SJCRH30 (cell line): ENCODE measurements around the gene MIPEP. TPM values are rescaled to one million over a fixed set of nuclear protein-coding genes. Genes with fewer than 3 reads are reported as not detected.

Source experiments
- DNase-seq, 2 experiments: peaks; one replicate each; pipeline ENCODE4 v3.0.0-alpha.2; 2015 to 2020
- H3K27ac ChIP-seq: fragments of 250-450 bp; sonication (Bioruptor Pico); 2 replicates; pipeline ENCODE4 v1.5.1; 2020; ENCODE audit warnings: mild to moderate bottlenecking, moderate library complexity
- H3K27me3 ChIP-seq: fragments of 250-450 bp; sonication (Bioruptor Pico); 2 replicates; pipeline ENCODE4 v1.5.1; 2020; ENCODE audit warnings: mild to moderate bottlenecking, moderate library complexity
- H3K36me3 ChIP-seq: fragments of 250-450 bp; sonication (Bioruptor Pico); 2 replicates; pipeline ENCODE4 v1.5.1; 2020; ENCODE audit warnings: mild to moderate bottlenecking, moderate library complexity
- H3K4me1 ChIP-seq: fragments of 250-450 bp; sonication (Bioruptor Pico); 2 replicates; pipeline ENCODE4 v1.5.1; 2020; ENCODE audit warnings: mild to moderate bottlenecking, moderate library complexity
- H3K4me3 ChIP-seq: fragments of 250-450 bp; sonication (Bioruptor Pico); 2 replicates; pipeline ENCODE4 v1.5.1; 2020; ENCODE audit warnings: mild to moderate bottlenecking, moderate library complexity
- H3K9me3 ChIP-seq: fragments of 250-450 bp; sonication (Bioruptor Pico); replicated peaks from 2 replicates; pipeline ENCODE4 v1.5.1; 2020; ENCODE audit warnings: mild to moderate bottlenecking, moderate library complexity
- total RNA-seq: library from RNA; depleted of rRNA; stranded (reverse); fragments of >200 nt; shearing (Covaris generic); gene quantifications from 2 replicates; pipeline ENCODE4 v1.2.3, GENCODE V29; 2014; rRNA removed

MIPEP gene
- total RNA-seq, 1 experiment from 2014 or later, result 18.0 TPM

DNA sequence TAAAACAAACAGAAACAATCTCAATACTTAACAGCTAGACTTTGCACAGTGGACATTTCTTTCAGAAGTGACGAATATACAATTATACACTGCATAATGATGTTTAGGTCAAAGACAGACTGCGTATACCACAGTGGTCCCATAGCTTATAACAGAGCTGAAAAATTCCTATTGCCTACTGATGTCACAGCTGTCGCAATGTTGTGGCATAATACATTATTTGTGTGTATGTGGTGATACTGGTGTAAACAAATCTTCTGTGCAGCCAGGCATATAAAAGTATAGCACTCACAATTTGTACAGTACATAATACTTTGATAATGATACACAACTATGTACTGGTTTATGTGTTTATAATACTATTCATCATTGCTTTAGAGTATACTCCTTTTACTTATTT, 202.3 kb downstream of the MIPEP start:
- Histone ChIP-seq H3K9me3 (peaks cover 17% of the 10 kb centered on the region), H3K27me3 (no peaks in the 10 kb centered on the region), H3K27ac (no peak overlapping the region), H3K4me3 (no peak overlapping the region), H3K4me1 (no peaks in the 10 kb centered on the region), H3K36me3 (no peaks in the 10 kb centered on the region)
- DNase-seq, result no peak

DNA sequence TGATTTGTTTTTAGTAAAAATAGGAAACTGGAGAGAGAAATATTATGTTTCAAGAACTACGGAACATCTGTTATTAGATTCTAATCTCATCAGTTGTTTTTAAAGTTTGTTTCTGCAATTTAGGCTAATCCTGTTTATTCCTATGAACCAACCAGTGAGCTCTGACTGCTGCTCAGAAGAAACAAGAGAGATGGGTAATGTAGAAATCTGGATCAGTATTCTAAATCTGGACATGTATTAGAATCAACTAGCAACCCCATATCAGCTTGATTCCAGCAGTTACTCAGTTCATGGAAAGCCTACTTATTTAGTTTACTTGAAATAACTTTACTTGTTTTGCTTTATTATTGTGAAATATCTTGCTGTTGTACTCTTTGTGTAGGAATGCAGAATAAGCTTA, 203.8 kb downstream of the MIPEP start:
- Histone ChIP-seq H3K4me3 (no peak overlapping the region), H3K36me3 (no peaks in the 10 kb centered on the region), H3K27ac (no peak overlapping the region), H3K4me1 (no peaks in the 10 kb centered on the region), H3K27me3 (no peaks in the 10 kb centered on the region), H3K9me3 (peaks cover 17% of the 10 kb centered on the region)
- DNase-seq, result no peak

DNA sequence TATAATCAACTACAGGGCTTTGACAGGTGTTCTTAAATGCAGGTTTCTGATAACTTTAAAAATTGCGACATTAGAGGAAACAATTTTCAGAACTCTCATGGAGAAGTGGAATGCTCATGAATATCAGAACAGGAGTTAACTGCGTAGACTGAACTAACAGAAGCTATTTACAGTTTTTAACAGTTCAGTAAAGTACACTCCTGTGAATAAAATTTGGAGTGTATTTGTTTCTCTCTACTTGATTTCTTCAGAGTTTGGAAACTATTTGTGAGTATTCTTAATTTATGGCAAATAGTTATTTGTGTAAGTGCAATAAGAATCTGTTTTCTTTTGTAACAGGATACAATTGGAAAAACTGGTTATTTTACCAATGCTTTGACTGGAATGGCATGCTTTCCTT, 204.6 kb downstream of the MIPEP start:
- no peak overlapping the region for H3K27ac ChIP-seq
- no peaks in the 10 kb centered on the region for H3K27me3 ChIP-seq
- no peak for DNase-seq
- H3K4me1 ChIP-seq, result no peaks in the 10 kb centered on the region
- no peak overlapping the region for H3K4me3 ChIP-seq
- H3K9me3 ChIP-seq, result peaks cover 17% of the 10 kb centered on the region
- H3K36me3 ChIP-seq, result no peaks in the 10 kb centered on the region

DNA sequence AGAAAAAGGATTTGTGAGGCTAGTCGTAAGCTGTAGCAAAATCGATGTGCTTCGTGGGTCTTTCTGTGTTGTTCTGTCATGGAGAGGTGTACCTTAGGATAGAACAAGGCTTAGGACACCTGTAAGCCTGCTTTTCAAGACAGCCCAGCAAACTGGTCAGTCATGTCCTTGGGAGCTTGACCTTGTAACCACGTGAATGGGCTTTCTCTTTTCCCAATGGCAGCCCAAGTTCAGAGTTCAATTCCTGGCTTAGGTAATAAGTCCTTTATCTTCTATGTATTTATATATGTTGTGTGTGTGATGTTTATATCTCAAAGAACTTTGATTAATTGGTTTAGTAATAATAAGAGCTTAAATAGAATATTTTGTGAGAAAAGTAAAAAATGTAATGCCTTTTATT, 206.1 kb downstream of the MIPEP start:
- Histone ChIP-seq H3K36me3 (no peaks in the 10 kb centered on the region), H3K4me3 (no peak overlapping the region), H3K9me3 (peaks cover 17% of the 10 kb centered on the region), H3K27me3 (no peaks in the 10 kb centered on the region), H3K27ac (no peak overlapping the region), H3K4me1 (no peaks in the 10 kb centered on the region)
- DNase-seq, result no peak

DNA sequence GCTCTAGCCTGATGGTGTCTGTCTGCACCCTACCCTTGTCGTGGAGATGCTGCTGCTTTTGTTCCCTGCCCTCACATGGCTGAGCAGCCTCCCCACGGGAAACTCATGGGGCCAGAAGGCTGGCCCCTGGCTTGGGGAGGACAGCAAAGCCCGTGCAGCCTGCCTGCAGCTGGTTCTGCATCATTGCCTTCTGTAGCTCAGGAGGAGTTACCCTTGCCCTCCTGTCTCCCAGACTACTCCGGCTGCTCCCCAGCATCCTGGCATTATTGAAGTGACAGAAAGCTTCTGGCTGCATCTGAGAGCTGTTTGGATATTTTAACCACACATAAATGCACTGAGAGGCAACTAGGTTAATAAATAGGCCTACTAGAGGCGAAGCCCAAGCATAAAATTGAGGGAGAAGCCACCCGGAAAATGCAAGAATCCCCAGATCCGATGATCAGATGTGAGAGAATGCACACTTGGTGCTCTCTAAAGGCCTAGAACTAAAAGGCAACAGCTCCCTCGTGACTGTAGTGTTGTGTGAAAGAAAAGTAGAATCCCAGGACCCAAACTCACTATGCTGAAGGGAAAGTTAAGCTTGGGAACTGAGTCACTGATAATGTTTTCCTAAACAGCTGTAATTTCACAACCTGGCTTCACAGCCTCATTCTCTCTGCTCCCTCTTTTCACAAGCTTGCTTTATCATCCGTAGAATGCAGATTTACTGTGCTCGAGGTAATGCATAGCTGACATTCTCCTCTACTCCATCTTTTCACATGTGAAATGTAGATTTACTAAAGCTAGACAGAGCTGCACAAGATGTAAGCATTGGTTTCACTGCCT, 208.1 kb downstream of the MIPEP start:
- no peak overlapping the region for H3K4me3 ChIP-seq
- H3K9me3 ChIP-seq, result peaks cover 17% of the 10 kb centered on the region
- H3K27me3 ChIP-seq, result no peaks in the 10 kb centered on the region
- no peaks in the 10 kb centered on the region for H3K4me1 ChIP-seq
- H3K36me3 ChIP-seq, result no peaks in the 10 kb centered on the region
- no peak overlapping the region for H3K27ac ChIP-seq
- no peak for DNase-seq

Other genes with a start within 250 kb of the MIPEP start
- gene C1QTNF9B, start 8.1 kb upstream of the MIPEP start, total RNA-seq, result not detected in 2 replicates